HG02885 (cell line): ENCODE data around the gene MARCHF4.

ENCODE experiments used
- ATAC-seq: cut with Tn5 transposase; IDR thresholded peaks from one replicate; pipeline ENCODE4 v1.9.1; 2021; ENCODE audit warnings: mild to moderate bottlenecking; ENCODE audit not compliant: unreplicated experiment, poor library complexity

Gene MARCHF4

GRCh38 chr2:216351172-216351925, 20.9 kb downstream of the MARCHF4 start:
- ATAC-seq = no peak

- no peak for ATAC-seq
These were observed 22.0 kb downstream of the MARCHF4 start for GRCh38 chr2:216350214-216350791.

- no peak for ATAC-seq
These were observed 22.9 kb downstream of the MARCHF4 start for GRCh38 chr2:216349366-216349765.

DNA sequence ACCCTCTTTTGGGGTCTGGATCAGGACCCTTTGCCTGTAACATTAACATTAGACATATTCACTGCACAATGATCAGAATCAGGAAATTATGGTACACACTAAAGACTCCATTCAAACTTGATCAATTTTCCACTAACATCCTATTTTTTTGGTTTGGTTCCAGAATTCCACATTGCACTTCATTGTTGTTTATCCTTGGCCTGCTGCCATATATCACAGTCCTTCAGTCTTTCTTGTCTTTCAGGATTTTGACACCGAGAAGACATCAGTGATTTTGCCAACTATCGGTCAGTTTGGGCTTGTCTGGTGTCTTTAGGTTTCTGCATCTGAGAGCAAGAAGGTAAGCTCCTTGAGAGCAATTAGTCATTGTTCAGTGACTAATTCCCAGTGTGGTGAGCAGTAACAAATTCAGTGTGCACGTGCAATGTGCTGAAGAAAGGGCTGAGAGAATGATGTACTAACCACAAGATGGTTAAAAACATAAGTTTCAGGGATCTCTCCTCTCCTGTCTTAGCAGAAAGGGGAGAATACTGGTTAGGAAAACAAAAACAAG, 23.5 kb downstream of the MARCHF4 start:
- no peak for ATAC-seq

GRCh38 chr2:216346781-216347180, 25.5 kb downstream of the MARCHF4 start:
- no peak for ATAC-seq

GRCh38 chr2:216345846-216346245, 26.4 kb downstream of the MARCHF4 start:
- ATAC-seq = no peak

- ATAC-seq = no peak
These were observed 27.4 kb downstream of the MARCHF4 start for GRCh38 chr2:216344950-216345300.

DNA sequence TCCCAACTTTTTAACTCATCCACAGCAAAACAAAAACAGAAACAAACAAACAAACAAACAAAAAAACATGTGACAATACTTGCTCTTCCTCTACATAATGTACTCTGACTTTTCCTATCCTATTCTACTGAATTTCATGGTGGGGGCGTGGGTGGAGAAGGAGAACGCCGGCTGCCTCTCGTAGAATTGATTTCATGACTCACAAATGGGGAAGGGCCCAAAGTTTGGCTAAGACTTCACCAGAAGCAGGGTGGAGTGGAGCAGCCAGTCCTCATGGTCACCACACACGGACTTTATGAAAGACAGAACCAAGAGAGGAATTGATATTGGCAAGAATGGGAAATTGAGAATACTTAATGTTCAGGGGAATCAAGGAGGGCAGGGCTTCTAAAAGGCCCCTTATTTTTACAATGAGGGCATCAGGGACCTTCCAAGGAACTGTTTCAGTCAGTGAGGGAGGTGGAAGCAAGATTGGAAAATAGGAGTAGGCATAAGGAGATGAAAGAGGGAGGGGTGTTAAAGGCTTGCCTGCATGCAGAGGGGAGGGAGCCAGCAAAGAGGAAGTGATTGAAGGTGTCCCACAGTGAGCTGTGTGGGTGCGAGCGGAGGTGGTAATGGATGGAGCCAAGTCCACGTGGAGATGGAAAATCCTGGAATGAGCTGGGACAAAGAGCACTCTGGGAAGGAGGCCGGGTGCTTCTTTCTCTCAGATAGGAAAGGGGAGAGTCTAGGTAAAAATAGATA, 27.9 kb downstream of the MARCHF4 start:
- ATAC-seq = no peak

- ATAC-seq = no peak
These were observed 28.9 kb downstream of the MARCHF4 start for GRCh38 chr2:216343221-216343980.

- no peak for ATAC-seq
These were observed 31.2 kb downstream of the MARCHF4 start for GRCh38 chr2:216341121-216341520.

- ATAC-seq = no peak
These were observed 32.0 kb downstream of the MARCHF4 start for GRCh38 chr2:216340280-216340631.

DNA sequence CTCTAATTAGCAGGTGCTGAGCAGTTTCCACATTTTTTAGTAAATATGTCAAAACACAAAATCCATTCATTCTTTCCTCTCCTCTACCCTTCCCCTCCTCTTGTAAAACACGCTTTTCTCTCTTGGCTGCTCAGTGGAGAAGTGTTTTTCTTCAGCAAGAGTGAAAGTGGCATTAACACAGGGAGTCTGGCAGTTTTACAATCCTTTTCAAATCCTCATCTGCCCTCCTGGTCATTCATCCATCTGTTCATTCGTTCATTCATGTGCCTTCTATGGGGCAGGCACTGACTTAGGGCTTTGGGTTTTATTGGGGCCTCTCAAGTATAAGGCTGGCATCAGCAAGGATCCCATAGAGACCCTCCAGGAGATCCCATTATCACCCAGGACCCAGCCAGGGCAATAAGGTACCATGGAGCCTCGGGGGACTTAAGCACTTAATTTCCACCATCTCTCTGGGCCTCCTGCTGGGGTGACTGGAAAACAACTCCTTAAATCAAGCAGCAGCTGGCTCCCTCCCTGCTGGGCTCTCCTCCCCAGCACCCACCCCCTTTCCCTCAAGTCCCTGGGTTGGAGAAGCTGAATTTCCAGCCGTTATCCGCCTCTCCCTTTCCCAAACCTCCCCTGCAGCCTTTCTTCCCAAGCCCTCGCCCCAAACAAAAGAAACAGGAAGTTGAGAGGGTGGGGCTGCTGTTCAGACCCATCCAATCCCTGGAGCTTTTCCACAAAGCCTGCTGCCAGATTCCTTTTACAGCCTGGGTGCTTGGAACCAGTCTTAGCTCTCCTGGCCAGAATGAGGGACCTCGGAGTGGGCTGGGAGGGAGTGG, 32.6 kb downstream of the MARCHF4 start:
- no peak for ATAC-seq

DNA sequence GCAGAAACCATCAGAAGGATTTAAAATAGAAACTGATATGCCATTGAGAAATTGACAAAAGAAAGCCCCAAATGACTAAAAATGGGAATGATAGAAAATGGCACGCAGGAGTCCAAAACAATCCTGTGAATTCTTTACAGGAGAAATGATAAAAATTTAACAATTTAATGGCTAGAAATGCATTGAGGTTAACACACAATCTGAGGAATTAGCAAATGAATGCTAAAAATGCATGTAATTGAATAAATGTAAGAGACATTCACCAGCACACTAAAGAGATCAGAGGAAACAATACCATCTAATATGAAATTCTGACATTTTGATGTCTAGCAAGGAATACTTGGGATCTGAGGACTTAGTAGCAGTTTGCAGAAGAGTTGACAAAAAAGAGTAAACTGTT, 37.0 kb downstream of the MARCHF4 start:
- no peak for ATAC-seq

- ATAC-seq = no peak
These were observed 43.9 kb downstream of the MARCHF4 start for GRCh38 chr2:216328347-216328746.

- no peak for ATAC-seq
These were observed 44.8 kb downstream of the MARCHF4 start for GRCh38 chr2:216327447-216327935.
